ENCODE results near the gene SEC31A. TPM values are rescaled to one million over a fixed set of nuclear protein-coding genes. Genes with fewer than 3 reads are reported as not detected.
"Not testable (repeated sequence)": the region's sequence is repeated elsewhere in the genome, so short reads cannot be mapped to it uniquely, and the experiment has no call there.

Gene SEC31A
- total RNA-seq, 2 donors from 2014 or later = 172 to 176 TPM

DNA sequence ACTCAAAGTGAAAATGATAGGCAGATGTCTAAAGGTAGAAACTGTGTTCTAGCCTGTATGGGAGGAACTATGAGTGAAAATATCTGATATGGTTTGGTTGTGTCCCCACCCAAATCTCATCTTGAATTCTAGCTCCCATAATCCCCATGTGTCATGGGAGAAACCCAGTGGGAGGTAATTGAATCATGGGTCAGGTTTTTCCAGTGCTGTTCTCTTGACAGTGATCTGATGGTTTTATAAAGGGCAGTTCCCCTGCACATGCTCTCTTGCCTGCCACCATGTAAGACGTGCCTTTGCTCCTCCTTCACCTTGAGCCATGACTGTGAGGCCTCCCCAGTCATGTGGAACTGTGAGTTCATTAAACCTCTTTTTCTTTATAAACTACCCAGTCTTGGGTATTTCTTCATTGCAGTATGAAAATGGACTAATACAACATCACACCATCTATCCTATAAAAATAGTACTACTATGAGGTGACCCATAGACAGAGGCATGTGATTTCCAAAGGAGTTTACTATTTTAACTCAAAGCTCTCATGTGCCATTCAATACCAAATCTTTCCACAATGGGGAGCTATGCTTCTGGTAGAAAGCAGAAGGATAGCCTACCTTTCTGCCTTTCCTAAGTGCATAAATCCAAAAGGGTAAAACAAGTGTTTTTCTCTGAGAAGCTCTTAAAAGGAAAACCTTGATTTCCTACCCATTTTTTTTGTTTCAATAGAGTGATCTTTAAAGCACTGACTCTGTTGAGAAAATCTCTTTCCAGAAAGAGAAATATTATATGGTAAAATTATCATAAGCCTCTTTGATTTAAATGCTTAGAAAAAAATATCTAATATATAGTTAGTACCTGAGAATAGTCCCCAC lies 38.8 kb downstream of the SEC31A start:
- ATAC-seq = peak; percentile 60
- intact Hi-C loops (cut with DNase I, micrococcal nuclease) = no loop called here
- DNase-seq = no peak

- intact Hi-C loops (cut with DNase I, micrococcal nuclease) = no loop called here
- DNase-seq (no peak), ATAC-seq (no peak)
These were observed 39.6 kb downstream of the SEC31A start for GRCh38 chr4:82851318-82851717.

GRCh38 chr4:82850684-82851083 lies 40.3 kb downstream of the SEC31A start:
- intact Hi-C loops (cut with DNase I, micrococcal nuclease) = no loop called here
- no peak for DNase-seq
- ATAC-seq = no peak

DNA sequence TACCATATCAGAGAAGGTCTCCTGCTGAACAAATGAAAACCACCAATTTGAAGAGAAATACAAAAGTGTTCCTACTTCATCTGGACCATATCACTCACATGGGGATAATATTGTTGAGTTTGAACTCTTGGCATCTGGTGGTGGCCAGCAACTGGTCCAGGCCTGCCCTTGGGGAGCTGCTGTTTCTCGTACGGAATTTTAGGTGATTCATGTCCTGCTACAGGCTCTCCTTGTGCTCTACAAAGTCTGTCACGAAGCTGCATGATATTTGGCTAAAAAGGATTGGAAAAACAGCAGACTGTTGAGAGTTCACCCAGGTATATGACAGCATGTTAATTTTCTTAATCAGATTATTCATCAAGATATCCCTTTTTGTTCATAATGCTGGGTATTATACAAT lies 42.2 kb downstream of the SEC31A start:
- intact Hi-C loops (cut with DNase I, micrococcal nuclease) = no loop called here
- no peak for DNase-seq
- no peak for ATAC-seq

- ATAC-seq (no peak), DNase-seq (no peak)
These were observed 48.4 kb downstream of the SEC31A start for GRCh38 chr4:82842593-82842992.

GRCh38 chr4:82839624-82840023 lies 51.3 kb downstream of the SEC31A start:
- no peak for ATAC-seq
- intact Hi-C loops (cut with DNase I, micrococcal nuclease) = no loop called here
- DNase-seq = no peak

More at GRCh38 chr4:82842593-82842992, 48.4 kb downstream of the SEC31A start:
- intact Hi-C loops (cut with DNase I, micrococcal nuclease) = no loop called here

- intact Hi-C loops (cut with DNase I, micrococcal nuclease) = no loop called here
- peak in 1 of 2 donors; percentile 33 for DNase-seq
- ATAC-seq = peak; percentile 99
These were observed 57.1 kb downstream of the SEC31A start for GRCh38 chr4:82833696-82834313.

DNA sequence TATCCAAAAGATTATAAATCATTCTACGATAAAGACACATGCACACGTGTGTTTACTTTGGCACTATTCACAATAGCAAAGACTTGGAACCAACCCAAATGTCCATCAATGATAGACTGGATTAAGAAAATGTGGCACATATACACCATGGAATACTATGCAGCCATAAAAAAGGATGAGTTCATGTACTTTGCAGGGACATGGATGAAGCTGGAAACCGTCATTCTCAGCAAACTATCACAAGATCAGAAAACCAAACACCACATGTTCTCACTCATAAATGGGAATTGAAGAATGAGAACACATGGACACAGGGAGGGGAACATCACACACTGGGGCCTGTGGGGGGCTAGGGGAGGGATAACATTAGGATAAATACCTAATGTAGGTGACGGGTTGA lies 57.9 kb downstream of the SEC31A start:
- intact Hi-C loops (cut with DNase I, micrococcal nuclease); ATAC-seq; DNase-seq: not testable (repeated sequence)

- intact Hi-C loops (cut with DNase I, micrococcal nuclease) = no loop called here
- ATAC-seq (no peak), DNase-seq (no peak)
These were observed 65.5 kb downstream of the SEC31A start for GRCh38 chr4:82825425-82825824.

DNA sequence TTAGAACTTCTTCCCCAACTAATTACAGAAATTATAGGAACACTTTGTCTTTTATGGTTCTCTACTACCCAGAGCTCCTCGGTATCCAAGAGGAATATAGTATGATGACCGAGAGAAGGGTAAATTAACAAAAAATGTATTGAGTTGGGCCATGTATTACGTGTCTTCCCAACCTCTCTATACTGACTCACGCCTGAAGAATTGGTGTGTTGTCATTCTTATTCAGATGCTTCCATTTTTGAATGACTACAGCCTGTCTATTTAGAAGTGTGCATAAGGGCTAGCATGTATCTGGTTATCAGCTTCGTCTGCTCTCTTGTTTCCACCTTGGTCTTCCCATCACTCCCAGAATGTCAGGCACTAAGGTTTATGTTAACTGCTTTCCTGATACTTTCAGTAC lies 67.9 kb downstream of the SEC31A start:
- intact Hi-C loops (cut with DNase I, micrococcal nuclease) = no loop called here
- no peak for ATAC-seq
- DNase-seq = no peak

DNA sequence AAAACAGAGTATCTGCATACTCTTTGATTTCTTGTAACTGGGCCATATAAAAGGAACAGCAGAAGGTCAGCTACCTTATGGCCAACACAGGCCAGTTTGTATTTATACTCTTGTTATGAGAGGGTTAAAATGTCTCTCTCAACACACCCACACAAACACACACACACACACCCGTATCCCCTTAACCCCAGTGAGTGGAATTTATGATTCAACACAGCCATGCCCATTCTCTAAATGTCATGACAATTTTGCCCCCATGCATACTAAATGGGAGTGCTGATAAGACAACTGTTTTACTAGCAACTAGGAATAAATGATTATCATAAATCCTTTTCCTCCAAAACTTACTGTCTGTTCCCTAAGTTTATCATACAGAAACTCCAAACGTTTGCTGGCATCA lies 70.3 kb downstream of the SEC31A start:
- intact Hi-C loops (cut with DNase I, micrococcal nuclease) = no loop called here

GRCh38 chr4:82818664-82819662 lies 72.0 kb downstream of the SEC31A start:
- DNase-seq (no peak), ATAC-seq (no peak)
- intact Hi-C loops (cut with DNase I, micrococcal nuclease) = no loop called here

More for the DNA sequence above, 70.3 kb downstream of the SEC31A start:
- DNase-seq (no peak), ATAC-seq (no peak)

GRCh38 chr4:82816874-82817273 lies 74.1 kb downstream of the SEC31A start:
- ATAC-seq; intact Hi-C loops (cut with DNase I, micrococcal nuclease); DNase-seq: not testable (repeated sequence)

GRCh38 chr4:82814034-82814433 lies 76.9 kb downstream of the SEC31A start:
- intact Hi-C loops (cut with DNase I, micrococcal nuclease) = no loop called here
- ATAC-seq (no peak), DNase-seq (no peak)

- DNase-seq = no peak
- no peak for ATAC-seq
- intact Hi-C loops (cut with DNase I, micrococcal nuclease) = no loop called here
These were observed 79.1 kb downstream of the SEC31A start for GRCh38 chr4:82811838-82812341.

GRCh38 chr4:82811392-82811791 lies 79.6 kb downstream of the SEC31A start:
- DNase-seq = no peak
- ATAC-seq = no peak
- intact Hi-C loops (cut with DNase I, micrococcal nuclease) = no loop called here

GRCh38 chr4:82810176-82810575 lies 80.8 kb downstream of the SEC31A start:
- ATAC-seq = no peak
- intact Hi-C loops (cut with DNase I, micrococcal nuclease) = no loop called here
- no peak for DNase-seq

DNA sequence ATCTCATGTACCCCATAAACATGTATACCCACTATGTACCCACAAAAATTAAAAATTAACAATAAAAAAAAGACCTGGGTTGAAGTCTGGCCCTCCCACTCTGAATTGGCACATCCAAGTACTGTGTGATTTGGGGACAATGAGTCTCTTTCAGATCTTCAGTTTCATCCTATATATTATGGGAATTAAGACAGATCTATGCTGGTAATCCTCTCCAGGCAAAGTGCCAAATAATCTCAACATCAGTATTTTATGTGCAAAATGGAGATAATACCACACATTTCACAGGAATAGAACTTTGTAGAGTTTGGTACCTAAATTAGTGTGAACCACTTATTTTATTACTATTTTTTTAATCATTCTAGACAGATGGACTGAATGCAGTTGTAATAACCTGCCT lies 81.3 kb downstream of the SEC31A start:
- DNase-seq = no peak
- ATAC-seq = no peak
- intact Hi-C loops (cut with DNase I, micrococcal nuclease) = loop anchor here in 1 of 2 donors (10.0 kb wide), 1 partner anchor 345 kb away; no protein-coding TSS in a partner anchor

DNA sequence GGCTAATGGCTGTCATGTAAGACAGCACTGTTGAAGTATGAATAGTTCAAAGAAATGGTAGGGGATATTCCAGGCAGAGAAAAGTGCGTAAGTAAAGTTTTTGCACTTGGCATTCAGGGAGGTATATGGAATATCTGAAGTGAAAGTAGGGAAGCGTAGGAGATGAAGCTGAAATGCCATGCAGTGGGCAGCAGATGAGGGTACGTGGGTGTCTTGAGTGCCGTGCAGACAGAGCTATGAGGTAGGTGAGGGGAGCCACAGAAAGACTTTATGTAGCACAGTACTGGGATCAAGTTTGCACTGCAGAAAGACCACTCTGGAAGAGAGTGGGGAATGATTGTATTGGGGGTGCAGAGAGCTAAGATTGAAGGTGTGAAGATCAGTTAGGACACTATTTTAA lies 87.2 kb downstream of the SEC31A start:
- ATAC-seq (no peak), DNase-seq (no peak)
- intact Hi-C loops (cut with DNase I, micrococcal nuclease) = loop anchor here in 1 of 2 donors (10.0 kb wide), 1 partner anchor 339 kb away; no protein-coding TSS in a partner anchor

Measured in left colon (tissue), 2 donors.